Esophagus muscularis mucosa (tissue), 3 donors: ENCODE results near the gene PRIMA1.

Experiments
- CTCF ChIP-seq, 3 experiments: fragments of 200-600 bp in 2 of 3; fragments of 450-650 bp in 1 of 3; sonication (generic) in 2 of 3; IDR thresholded peaks; one replicate each; pipeline ENCODE4 v1.5.1; 2017 to 2019; ENCODE audit warnings: antibody characterized with exemption in 3 of 3, mild to moderate bottlenecking in 2 of 3, moderate library complexity in 1 of 3
- POLR2A ChIP-seq: fragments of 450-650 bp; IDR thresholded peaks from one replicate; pipeline ENCODE4 v1.6.1; 2017; ENCODE audit warnings: antibody characterized with exemption, moderate library complexity, mild to moderate bottlenecking, low read depth

- TF ChIP-seq CTCF (IDR thresholded peaks at IDR 0.05) (no peak), POLR2A (no peak)
Measured at GRCh38 chr14:93804654-93805053, 16.4 kb upstream of the PRIMA1 start.
